ENCODE data around the gene YWHAG. TPM values are rescaled to one million over a fixed set of nuclear protein-coding genes. Genes with fewer than 3 reads are reported as not detected.
A peak's percentile ranks its signal among the peaks of the same experiment; 100 is the strongest.
"Not testable (repeated sequence)": the region's sequence is repeated elsewhere in the genome, so short reads cannot be mapped to it uniquely, and the experiment has no call there.

Gene YWHAG
- total RNA-seq, 1 experiment from 2014 or later, result 178 TPM

GRCh38 chr7:76310102-76310957 lies 48.5 kb downstream of the YWHAG start:
- ChIA-PET POLR2A (interaction anchor here (1.5 to 13.3 kb wide), 3 partner anchors 8 to 47 kb away, joined by 6 to 283 read pairs (median 6); partner anchors contain the start of gene HSPB1), CTCF (interaction anchor here (0.6 to 15.2 kb wide), 5 partner anchors 13 to 133 kb away, joined by 3 to 232 read pairs (median 53); no protein-coding TSS in a partner anchor)
- DNase-seq (ENCODE audit: unreplicated experiment), result peak; percentile 29
- no peak overlapping the region for H3K4me3 Mint-ChIP-seq (ENCODE audit: unreplicated experiment)
- peaks cover 23% of the 10 kb centered on the region for H3K4me1 Mint-ChIP-seq (ENCODE audit: insufficient read depth, unreplicated experiment)
- no peaks in the 10 kb centered on the region for H3K27me3 Mint-ChIP-seq (ENCODE audit: insufficient read depth, unreplicated experiment)
- BruUV-seq (replicated peaks), result no TSS peak
- TF ChIP-seq CTCF (IDR thresholded peaks at IDR 0.05; ENCODE audit: unreplicated experiment), result no peak
- H3K27ac Mint-ChIP-seq (ENCODE audit: low read depth, unreplicated experiment), result peak overlapping the region; percentile 57
- no peaks in the 10 kb centered on the region for H3K36me3 Mint-ChIP-seq (ENCODE audit: insufficient read depth, unreplicated experiment)
- intact Hi-C loops (cut with micrococcal nuclease), result no loop called here
- H3K9me3 Mint-ChIP-seq (ENCODE audit: unreplicated experiment), result no peaks in the 10 kb centered on the region

- H3K9me3 Mint-ChIP-seq (ENCODE audit: unreplicated experiment); H3K27me3 Mint-ChIP-seq (ENCODE audit: insufficient read depth, unreplicated experiment); H3K4me3 Mint-ChIP-seq (ENCODE audit: unreplicated experiment); intact Hi-C loops (cut with micrococcal nuclease); H3K27ac Mint-ChIP-seq (ENCODE audit: low read depth, unreplicated experiment); DNase-seq (ENCODE audit: unreplicated experiment); BruUV-seq (replicated peaks); H3K36me3 Mint-ChIP-seq (ENCODE audit: insufficient read depth, unreplicated experiment): not testable (repeated sequence)
- CTCF ChIA-PET, result interaction anchor here (0.6 to 15.2 kb wide), 5 partner anchors 12 to 258 kb away, joined by 3 to 201 read pairs (median 3); no protein-coding TSS in a partner anchor
- peaks cover 31% of the 10 kb centered on the region for H3K4me1 Mint-ChIP-seq (ENCODE audit: insufficient read depth, unreplicated experiment)
- POLR2A ChIA-PET, result interaction anchor here (0.6 to 13.3 kb wide), 4 partner anchors 15 to 1219 kb away, joined by 3 to 283 read pairs (median 8); partner anchors contain the start of gene YWHAG
These were observed 49.3 kb downstream of the YWHAG start for GRCh38 chr7:76309341-76310101.

- CTCF ChIA-PET, result interaction anchor here (0.5 to 15.2 kb wide), 7 partner anchors 11 to 135 kb away, joined by 3 to 201 read pairs (median 3); no protein-coding TSS in a partner anchor
- H3K9me3 Mint-ChIP-seq (ENCODE audit: unreplicated experiment); H3K36me3 Mint-ChIP-seq (ENCODE audit: insufficient read depth, unreplicated experiment); H3K4me3 Mint-ChIP-seq (ENCODE audit: unreplicated experiment); intact Hi-C loops (cut with micrococcal nuclease); BruUV-seq (replicated peaks); H3K27me3 Mint-ChIP-seq (ENCODE audit: insufficient read depth, unreplicated experiment); DNase-seq (ENCODE audit: unreplicated experiment); H3K27ac Mint-ChIP-seq (ENCODE audit: low read depth, unreplicated experiment): not testable (repeated sequence)
- POLR2A ChIA-PET, result interaction anchor here (0.5 to 13.3 kb wide), 5 partner anchors 15 to 1220 kb away, joined by 3 to 283 read pairs (median 6); partner anchors contain the start of gene YWHAG
- peaks cover 30% of the 10 kb centered on the region for H3K4me1 Mint-ChIP-seq (ENCODE audit: insufficient read depth, unreplicated experiment)
These were observed 49.9 kb downstream of the YWHAG start for GRCh38 chr7:76308874-76309273.

- no peak for TF ChIP-seq CTCF (IDR thresholded peaks at IDR 0.05; ENCODE audit: unreplicated experiment)
- intact Hi-C loops (cut with micrococcal nuclease), result no loop called here
- DNase-seq (ENCODE audit: unreplicated experiment), result peak; percentile 95
- H3K27me3 Mint-ChIP-seq (ENCODE audit: insufficient read depth, unreplicated experiment), result no peaks in the 10 kb centered on the region
- peaks cover 33% of the 10 kb centered on the region for H3K4me1 Mint-ChIP-seq (ENCODE audit: insufficient read depth, unreplicated experiment)
- H3K27ac Mint-ChIP-seq (ENCODE audit: low read depth, unreplicated experiment), result peak overlapping the region; percentile 81
- peak overlapping the region; percentile 85 for H3K4me3 Mint-ChIP-seq (ENCODE audit: unreplicated experiment)
- BruUV-seq (replicated peaks), result no TSS peak
- POLR2A ChIA-PET, result interaction anchor here (0.9 to 13.3 kb wide), 9 partner anchors 9 to 251 kb away, joined by 3 to 283 read pairs (median 5); partner anchors contain the start of gene YWHAG
- H3K36me3 Mint-ChIP-seq (ENCODE audit: insufficient read depth, unreplicated experiment), result peaks cover 28% of the 10 kb centered on the region
- CTCF ChIA-PET, result interaction anchor here (0.5 to 15.2 kb wide), 11 partner anchors 9 to 278 kb away, joined by 3 to 201 read pairs (median 5); no protein-coding TSS in a partner anchor
- no peaks in the 10 kb centered on the region for H3K9me3 Mint-ChIP-seq (ENCODE audit: unreplicated experiment)
These were observed 53.9 kb downstream of the YWHAG start for GRCh38 chr7:76304888-76305375.
